Astrocyte of the cerebellum (primary cell): Measurements from ENCODE around the gene PRSS33.

ENCODE experiments used
- DNase-seq: peaks from one replicate; pipeline ENCODE4 v3.0.0-alpha.2; 2011; ENCODE audit warnings: low read depth
- H3K4me3 ChIP-seq: 2 replicates; pipeline ENCODE4 v1.5.1; 2011; ENCODE audit warnings: mild to moderate bottlenecking, low read depth, low read length, moderate library complexity
- in situ Hi-C: cut with HindIII; loops from 2 replicates; pipeline ENCODE4 v1.10.0; 2017; ENCODE audit warnings: low sequenced_read_pairs
- TF ChIP-seq, protein P1 (sequence below): IDR thresholded peaks from 2 replicates; pipeline ENCODE4 v1.5.1; 2012; ENCODE audit warnings: low read length, low read depth, moderate library complexity, mild to moderate bottlenecking; ENCODE audit errors: missing control alignments

The PRSS33 gene

DNA sequence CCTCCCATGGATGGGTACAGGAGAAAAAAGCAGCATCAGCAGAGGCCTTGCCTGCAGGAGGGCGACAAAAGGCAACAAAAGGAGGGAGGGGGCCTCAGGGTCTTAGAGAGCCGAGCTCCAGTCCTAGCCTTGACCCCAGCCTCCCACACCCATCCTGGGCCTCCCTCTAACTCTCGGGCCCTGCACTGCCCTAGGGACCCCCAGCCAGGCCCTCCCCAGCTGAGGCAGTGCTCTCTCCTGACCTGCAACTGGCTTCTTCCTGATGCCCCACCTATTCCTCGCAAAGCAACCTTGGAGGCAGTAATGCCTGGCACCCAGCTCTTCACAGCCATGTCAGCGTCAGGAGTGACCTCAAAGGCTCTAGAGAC lies 50.1 kb downstream of the PRSS33 start:
- in situ Hi-C loops = no loop called here

GRCh38 chr16:2736476-2737237 lies 50.7 kb downstream of the PRSS33 start:
- no peak for DNase-seq
- TF ChIP-seq, protein P1, sequence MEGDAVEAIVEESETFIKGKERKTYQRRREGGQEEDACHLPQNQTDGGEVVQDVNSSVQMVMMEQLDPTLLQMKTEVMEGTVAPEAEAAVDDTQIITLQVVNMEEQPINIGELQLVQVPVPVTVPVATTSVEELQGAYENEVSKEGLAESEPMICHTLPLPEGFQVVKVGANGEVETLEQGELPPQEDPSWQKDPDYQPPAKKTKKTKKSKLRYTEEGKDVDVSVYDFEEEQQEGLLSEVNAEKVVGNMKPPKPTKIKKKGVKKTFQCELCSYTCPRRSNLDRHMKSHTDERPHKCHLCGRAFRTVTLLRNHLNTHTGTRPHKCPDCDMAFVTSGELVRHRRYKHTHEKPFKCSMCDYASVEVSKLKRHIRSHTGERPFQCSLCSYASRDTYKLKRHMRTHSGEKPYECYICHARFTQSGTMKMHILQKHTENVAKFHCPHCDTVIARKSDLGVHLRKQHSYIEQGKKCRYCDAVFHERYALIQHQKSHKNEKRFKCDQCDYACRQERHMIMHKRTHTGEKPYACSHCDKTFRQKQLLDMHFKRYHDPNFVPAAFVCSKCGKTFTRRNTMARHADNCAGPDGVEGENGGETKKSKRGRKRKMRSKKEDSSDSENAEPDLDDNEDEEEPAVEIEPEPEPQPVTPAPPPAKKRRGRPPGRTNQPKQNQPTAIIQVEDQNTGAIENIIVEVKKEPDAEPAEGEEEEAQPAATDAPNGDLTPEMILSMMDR = no peak
- in situ Hi-C loops = no loop called here
- no peak overlapping the region for H3K4me3 ChIP-seq

More for the DNA sequence above, 50.1 kb downstream of the PRSS33 start:
- no peak for DNase-seq
- TF ChIP-seq, protein P1 = no peak
- H3K4me3 ChIP-seq = no peak overlapping the region

DNA sequence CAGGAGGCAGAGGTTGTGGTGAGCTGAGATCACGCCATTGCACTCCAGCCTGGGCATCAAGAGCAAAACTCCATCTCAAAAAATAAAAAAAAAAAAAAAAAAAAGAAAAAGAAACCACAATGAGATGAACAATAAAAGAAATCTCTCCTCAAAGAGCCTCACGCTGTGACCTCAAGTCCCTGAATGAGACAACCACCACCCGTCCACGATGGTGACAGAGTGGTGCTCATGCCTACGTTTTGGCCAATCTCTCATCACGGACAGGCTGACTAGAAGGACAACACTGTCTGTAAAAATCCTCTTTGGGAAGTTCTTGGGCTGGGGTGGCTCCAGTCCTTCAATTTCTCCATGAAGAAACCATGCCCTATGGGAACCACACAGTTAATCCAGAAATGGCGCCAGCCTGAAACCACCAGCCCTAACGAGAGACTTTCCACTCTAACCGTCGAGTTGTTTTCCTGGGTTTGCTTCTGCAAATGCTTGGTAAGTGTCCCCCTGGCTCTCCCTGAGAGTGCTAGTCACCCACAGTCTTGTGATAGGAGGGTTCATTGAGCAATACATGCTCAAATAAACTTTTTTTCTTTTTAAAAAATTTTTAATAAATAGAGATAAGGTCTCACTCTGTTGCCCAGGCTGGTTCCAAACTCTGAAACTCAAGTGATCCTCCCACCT lies 52.4 kb downstream of the PRSS33 start:
- TF ChIP-seq, protein P1 = no peak
- no peak for DNase-seq
- in situ Hi-C loops = no loop called here
- no peak overlapping the region for H3K4me3 ChIP-seq
